ENCODE data around the gene FBF1.
"Not testable (repeated sequence)": the region's sequence is repeated elsewhere in the genome, so short reads cannot be mapped to it uniquely, and the experiment has no call there.

Gene FBF1

DNA sequence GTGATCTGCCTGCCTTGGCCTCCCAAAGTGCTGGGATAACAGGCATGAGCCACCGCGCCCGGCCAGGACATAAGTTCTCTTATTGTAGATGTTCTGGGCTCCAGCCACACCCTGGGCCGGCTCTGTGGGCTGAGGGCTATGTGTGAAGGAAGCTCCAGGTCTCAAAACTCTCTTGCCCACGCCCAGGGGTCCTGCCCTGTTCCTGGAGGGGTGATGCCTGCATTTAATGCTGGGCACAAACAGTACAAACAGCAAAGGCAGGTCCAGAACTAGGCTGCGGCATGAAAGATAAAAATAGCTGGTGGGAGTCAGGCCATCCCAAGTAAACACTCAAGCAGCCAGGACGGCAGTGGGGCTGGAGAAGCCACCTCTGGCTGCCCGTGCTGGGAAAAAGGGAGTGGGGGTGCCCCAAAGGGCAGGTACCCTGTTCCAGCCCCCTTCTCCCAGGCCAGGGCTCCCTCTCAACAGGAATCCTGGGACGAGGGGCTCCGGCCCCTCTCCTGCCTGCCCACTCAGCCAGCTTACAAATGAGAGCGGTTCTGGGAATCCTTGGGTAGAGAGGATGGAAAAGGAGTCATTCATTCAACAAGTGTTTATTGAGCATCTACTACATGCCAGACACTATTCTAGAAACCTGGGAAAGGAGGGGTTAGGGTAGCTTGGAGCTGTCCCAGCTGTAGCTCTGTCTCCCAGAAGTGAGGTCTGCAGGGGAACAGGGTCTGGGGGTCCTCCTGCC, 67.1 kb downstream of the FBF1 start:
- no peak for DNase-seq

DNA sequence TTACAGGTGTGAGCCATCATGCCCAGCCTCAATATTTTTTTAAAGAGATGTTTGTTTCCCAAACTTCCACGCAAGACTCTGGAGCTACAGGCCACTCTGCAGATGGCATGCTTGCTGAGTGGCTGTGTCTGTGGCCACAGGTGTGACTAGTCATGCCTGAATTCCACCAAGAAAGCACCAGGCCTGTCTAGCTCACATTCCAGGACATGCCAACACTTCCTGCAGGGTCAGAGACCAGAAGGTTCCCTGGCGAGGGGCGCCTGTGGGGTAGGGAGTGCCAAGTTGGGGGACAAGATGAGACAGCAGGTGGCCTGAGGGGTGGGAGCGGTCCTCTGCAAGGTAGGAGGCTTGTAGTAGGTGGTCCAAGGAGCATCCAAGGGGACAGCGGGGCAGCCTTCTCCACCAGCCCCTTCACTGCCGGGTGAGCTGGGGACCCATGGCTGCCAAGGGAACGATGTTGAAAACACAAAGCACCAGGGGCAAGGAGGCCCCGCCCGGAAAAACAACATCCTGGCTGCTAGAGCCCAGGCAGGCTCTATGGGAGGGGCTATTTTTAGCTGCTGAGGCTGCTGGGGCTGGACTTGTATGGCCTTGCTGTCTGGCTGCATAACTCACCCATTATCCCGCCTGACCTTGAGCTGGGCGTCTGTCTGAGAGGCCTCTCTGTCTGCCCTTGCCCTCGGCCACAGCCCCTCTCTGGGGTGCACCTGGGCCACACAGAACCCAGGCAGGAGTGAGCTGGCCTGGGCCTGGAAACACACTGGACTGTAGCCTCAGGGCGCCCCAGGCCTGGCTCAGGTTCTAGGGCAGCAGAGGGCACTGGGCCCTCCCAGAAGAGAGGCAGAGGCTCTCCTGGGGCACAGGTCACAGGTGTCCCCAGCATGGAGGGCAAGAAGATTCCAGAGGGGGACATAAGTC, 68.1 kb downstream of the FBF1 start:
- no peak for DNase-seq

DNA sequence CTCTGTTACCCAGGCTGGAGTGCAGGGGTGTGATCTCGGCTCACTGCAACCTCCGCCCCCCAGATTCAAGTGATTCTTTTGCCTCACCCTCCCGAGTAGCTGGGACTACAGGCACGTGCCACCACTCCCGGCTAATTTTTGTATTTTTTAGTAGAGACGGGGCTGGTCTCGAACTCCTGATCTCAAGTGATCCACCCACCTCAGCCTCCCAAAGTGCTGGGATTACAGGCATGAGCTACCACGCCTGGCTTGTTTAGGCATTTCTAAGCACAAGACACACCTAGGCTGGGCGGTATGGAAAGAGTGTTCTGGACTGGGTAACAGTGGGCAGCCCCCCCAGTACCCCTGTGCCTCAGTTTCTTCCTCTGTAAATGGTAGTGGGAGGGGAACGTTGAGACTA, 70.6 kb downstream of the FBF1 start:
- DNase-seq = not testable (repeated sequence)

DNA sequence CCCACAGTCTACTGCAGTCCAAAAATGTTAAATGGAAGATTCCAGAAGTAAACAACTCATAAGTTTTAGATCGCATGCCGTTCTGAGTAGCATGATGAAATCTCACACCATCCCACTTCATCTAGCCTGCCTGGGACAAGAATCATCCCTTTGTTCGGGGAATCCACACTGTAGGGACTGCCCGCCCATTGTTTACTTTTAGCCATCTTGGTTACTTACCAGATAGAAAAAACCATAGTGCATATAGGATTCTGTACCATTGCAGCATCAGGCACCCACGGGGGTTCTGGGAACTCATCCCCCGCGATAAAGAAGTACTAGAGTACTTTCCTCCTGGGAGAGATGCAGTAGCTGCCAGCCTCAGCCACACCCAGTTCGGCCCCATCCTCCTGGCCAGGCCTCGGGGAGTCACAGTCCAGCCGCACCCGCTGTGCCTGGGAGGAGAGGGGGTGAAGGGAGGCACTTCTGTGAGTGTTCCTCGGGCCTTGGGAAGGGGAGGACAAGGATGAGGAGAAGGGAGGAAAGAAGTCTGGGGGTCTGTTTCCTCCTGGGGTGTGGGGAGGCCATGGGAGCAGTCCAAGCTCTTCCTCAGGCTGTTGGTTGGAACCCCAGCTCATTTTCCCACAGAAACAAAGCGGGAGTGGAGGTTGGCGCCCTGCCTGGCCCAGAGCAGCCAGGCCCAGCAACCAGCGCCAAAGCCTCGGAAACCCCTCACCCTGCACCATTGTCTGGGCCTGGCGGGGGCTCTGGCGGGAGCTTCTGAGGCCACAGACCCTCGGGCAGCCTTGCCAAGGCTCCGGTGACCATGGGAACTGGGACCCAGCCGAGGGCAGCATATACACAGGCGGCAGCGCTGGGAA, 71.3 kb downstream of the FBF1 start:
- DNase-seq = no peak

DNA sequence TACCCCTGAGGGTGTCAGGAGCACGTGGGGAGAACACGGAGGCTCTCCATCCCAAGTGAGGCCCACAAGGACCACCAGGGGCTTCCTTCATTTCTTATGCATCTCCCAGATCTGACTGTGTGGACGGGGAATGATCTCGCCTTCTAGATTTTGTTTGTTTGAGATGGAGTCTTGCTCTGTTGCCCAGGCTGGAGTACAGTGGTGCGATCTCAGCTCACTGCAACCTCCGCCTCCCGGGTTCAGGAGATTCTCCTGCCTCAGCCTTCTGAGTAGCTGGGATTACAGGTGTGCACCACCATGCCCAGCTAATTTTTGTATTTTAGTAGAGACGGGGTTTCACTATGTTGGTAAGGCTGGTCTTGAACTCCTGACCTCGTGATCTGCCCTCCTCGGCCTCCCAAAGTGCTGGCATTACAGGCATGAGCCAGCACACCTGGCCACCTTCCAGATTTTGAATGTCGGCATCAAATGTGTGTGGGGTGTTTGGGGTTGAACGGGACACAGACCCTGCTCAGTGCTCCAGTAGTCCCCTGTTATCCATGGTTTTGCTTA, 72.0 kb downstream of the FBF1 start:
- not testable (repeated sequence) for DNase-seq

DNA sequence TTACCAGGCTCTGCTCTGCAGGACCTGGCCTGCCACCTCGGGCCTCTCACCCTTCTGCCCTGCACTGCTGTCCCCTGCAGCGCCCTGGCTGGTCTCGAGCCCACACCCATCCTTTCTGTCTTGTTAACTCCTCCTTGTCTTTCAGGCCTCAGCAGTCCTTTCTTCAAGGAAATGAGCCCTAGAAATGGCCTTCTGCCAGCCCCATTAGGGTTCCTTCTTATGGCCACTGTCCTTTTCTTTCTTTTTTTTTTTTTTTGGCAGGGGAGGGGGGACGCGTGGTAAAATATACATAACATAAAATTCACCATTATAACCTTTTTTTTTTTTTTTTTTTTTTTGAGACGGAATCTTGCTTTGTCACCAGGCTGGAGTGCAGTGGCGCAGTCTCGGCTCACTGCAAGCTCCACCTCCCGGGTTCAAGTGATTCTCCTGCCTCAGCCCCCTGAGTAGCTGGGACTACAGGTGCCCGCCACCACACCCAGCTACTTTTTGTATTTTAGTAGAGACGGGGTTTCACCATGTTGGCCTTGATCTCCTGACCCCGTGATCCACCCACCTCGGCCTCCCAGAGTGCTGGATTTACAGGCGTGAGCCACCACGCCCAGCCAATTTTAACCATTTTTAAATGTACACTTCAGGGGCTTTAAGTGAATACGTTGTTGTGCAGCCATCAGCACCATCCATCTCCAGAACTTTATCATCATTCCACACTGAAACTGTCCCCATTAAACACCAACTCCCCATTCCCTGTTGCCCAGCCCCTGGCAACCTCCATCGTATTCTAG, 75.2 kb downstream of the FBF1 start:
- DNase-seq = peak; percentile 4

DNA sequence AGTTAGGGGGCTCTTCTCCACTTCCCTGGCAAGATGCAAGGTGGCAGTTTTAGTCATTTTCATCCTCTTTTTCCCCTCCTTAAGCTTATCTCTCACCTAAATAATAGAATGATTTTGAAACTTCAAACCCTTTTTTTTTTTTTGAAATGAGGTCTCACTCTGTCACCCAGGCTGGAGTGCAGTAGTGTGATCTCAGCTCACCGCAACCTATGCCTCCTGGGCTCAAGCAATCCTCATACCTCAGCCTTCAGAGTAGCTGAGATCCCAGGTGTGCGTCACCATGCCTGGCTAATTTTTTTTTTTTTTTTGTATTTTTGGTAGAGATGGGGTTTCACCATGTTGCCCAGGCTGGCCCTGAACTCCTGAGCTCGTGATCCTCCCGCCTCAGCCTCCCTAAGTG, 76.0 kb downstream of the FBF1 start:
- DNase-seq = peak; percentile 4

DNA sequence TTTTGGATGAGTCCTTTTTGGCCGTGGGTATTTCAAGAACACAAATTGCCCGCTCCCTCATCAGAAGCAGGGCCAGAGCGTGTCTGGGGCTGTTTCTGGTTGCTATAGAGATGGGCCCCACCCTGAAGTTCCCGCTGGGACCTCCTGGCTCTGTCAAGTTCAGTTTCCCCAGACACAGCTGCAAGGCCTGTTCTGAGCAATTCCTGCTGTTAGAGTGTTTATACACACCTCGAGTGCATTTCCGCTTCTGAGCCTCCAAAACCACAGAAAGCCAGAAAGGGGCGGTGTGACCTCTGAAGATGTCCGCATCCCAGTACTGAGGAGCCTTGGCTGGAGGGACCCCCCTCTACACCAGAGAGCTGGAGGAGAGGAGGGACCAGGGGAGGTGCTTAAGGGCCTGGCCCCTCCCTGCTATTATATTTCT, 76.4 kb downstream of the FBF1 start:
- DNase-seq = peak; percentile 55

DNA sequence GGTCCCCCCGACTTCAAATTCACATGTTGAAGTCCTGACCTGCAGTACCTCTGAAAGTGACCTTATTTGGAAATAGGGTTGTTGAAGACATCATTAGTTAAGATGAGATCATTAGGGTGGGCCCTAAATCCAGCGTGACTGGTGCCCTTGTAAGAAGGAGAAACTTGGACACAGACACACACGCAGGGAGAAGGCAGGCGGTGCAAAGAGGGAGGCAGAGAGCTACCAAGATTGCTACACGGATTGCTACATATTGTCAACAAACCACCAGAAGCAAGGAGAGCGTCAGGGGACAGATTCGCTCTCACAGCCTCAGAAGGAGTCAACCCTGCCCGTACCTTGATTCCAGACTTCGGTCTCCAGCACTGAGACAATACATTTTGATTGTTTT, 78.9 kb downstream of the FBF1 start:
- peak; percentile 2 for DNase-seq
